NCI-H128 (cell line): ENCODE measurements around the gene ORAI3.
A peak's percentile ranks its signal among the peaks of the same experiment; 100 is the strongest.

Experiments used
- DNase-seq: peaks from one replicate; lab custom pipeline; 2025; ENCODE audit not compliant: unreplicated experiment; lab: John Stamatoyannopoulos, UW

Gene ORAI3

DNA sequence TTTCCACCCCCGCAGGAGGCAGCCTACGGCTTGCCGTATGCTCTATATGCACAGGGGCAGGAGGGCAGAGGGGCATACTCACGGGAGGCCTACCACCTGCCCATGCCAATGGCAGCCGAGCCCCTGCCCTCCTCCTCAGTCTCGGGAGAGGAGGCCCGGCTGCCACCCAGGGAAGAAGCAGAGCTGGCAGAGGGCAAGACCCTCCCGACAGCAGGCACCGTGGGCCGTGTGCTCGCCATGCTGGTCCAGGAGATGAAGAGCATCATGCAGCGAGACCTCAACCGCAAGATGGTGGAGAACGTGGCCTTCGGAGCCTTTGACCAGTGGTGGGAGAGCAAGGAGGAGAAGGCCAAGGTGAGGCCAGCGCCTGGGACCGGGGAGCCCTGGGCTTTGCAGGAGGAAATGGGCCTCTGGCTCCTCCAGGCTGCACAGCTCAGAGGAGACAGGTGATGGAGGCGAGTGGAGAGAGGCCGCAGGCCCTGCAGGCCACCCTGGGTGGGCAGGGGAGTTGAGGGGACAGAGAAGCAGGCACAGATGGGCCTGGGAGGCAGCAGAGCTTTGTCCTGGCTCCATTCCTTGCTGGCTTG, 17.3 kb downstream of the ORAI3 start:
- DNase-seq = no peak

DNA sequence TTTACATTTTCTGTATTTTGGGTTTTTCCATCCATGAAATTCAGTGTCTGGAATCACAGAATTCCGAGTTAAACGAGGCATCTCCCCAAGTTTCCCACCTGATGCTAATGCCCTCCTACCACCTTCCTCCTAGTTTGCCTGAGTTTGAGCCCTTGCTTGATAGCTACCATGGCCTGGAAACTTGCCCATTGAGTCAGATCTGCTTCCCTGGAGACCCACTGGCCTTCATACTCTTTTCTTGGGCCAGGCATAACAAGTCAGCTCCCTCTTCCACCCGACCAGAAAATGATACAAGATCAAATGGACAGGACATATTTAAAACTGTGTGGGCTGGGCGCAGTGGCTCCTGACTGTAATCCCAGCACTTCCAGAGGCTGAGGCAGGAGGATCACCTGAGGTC, 18.9 kb downstream of the ORAI3 start:
- no peak for DNase-seq

GRCh38 chr16:30969246-30969842, 20.5 kb downstream of the ORAI3 start:
- no peak for DNase-seq

GRCh38 chr16:30971298-30971697, 22.4 kb downstream of the ORAI3 start:
- DNase-seq = no peak

- DNase-seq = no peak
Observed at GRCh38 chr16:30972872-30973271, 24.0 kb downstream of the ORAI3 start.

DNA sequence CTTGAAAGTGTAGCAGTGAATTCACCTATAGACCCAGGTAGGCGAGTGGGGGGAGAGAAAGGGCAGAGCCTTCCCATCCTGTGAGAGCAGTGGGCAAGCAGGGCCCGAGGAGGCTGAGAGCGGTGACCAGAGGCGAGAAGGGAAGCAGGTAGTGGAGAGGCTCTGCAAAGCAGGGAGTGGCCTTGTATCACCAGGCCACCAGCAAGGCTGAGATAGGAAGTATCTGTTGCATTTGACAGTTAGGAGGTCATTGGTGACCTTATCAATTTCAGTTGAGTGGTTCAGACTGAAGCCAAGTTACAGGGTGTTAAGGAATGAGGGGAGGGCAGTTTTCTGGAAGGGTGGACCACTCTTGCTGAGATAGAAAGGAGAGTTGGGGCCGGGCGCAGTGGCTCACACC, 25.5 kb downstream of the ORAI3 start:
- no peak for DNase-seq

DNA sequence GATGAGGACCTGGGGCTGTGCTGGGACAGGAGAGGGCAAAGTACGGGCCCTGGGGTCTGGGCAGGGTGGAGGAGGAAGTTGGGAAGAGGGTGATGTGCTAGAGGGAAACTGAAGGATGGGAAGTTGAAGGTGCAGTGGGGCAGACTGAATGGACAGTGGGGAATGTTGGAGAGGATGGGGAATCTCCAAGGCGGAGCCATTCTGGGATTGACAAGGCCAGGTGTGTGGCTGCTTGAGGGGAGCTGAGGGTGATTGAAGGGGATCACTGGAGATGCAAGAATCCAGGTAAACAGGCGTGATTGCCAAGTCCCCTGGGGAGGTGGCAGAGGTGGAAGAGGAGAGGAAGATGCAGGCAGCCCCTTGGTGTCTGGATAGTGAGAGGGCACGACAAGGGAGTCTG, 27.6 kb downstream of the ORAI3 start:
- no peak for DNase-seq

DNA sequence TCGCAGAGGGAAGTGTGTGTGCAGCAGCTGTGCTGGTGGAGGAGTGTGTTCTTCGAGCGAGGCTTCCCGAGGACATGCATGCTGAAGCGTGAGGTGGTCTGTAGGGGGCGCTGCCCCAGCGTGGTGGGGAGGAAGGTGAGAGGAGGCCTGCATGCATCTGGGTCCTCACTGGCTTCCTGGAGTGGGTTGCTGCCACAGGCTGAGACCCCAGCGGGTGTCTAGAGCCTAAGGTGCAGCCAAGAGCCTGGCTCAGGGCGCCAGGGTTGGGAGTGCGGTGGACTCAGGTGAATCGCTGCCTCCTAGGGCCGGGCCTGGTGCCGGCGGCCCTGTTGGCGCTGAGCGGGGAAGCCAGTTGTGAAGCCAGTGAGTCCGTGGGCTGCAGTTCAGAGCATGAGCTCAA, 28.6 kb downstream of the ORAI3 start:
- DNase-seq = no peak

GRCh38 chr16:30979170-30980022, 30.5 kb downstream of the ORAI3 start:
- DNase-seq = no peak

DNA sequence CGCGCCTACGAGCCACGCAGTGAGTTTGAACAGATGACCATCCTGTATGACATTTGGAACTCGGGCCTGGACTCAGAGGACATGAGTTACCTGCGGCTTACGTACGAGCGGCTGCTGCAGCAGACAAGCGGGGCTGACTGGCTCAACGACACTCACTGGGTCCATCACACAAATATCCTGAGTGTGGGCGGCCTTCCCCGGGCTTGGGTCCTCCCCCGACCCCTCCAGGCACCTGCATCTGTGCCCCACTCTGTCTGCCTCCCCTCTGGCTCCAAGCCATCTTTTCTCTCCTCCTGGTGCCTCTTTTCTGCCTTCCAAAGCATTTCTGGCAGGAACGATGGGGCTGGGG, 31.1 kb downstream of the ORAI3 start:
- DNase-seq = no peak

- no peak for DNase-seq
Observed at GRCh38 chr16:30980434-30980833, 31.6 kb downstream of the ORAI3 start.

GRCh38 chr16:30980959-30981358, 32.1 kb downstream of the ORAI3 start:
- DNase-seq = no peak

DNA sequence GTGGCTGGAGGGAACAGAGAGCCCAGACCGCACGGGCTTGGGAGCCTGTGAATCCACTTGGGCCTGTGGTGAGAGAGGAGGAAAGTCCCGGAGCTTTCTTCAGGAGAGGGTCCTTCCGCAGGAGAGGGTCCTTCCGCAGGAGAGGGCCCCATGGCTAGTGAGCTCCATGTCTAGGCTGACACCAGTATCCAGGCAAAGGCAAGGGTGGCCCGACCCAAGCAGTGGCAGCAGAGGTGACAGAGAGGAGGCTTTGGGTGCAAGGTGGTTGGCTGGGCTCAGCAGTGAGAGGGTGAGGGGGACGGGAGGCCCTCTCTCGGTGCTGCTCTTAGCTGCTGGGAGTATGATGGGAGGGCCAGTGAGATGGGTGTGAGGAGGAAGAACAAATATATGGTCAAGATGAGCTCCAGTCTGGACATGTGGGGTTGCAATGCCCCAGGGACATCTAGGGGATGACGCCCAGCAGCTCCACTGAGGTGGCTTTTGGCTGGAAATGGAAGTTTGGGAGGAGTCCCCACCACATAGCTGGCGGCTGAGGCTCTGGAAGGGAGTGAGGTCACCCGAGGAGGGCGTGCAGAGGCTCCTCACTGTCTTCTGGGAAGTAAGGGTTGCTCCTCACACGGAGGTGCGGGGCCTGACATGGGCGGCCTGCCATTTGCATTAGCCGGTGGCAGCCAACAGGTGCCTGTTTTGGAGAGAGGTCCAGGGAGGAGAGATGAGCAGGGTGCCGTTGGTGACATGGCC, 33.9 kb downstream of the ORAI3 start:
- no peak for DNase-seq

DNA sequence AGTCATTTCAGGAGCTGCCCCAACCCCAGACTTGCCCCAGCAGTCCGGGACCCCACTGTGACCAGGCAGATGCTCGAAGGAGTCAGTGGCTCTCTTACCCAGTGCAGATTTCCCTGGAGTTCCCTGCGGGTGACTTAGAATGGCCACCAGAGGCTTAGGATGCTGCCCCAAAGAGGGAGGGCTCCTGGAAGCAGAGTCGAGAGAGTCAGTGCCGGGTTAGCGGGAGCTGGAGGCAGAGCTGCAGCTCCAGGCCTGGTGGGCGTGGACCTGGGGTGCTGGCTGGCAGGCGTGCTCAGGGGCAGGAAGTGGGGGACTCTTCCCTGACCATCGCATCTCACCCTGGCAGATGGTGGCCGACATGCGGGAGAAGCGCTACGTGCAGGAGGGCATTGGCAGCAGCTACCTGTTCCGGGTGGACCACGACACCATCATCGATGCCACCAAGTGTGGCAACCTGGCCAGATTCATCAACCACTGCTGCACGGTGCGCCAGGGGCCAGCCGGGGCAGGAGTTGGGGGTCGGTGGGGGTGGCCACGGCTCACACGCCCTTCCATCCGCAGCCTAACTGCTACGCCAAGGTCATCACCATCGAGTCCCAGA, 34.5 kb downstream of the ORAI3 start:
- no peak for DNase-seq

GRCh38 chr16:30983898-30984610, 35.2 kb downstream of the ORAI3 start:
- no peak for DNase-seq

GRCh38 chr16:30984669-30985400, 36.0 kb downstream of the ORAI3 start, which contains the start of gene HSD3B7:
TSS of gene HSD3B7 (plus strand) at chr16:30985207. CDS start at chr16:30985659, 452 bp downstream.
- DNase-seq = peak; percentile 10

GRCh38 chr16:30985401-30986128, 36.7 kb downstream of the ORAI3 start:
- no peak for DNase-seq

DNA sequence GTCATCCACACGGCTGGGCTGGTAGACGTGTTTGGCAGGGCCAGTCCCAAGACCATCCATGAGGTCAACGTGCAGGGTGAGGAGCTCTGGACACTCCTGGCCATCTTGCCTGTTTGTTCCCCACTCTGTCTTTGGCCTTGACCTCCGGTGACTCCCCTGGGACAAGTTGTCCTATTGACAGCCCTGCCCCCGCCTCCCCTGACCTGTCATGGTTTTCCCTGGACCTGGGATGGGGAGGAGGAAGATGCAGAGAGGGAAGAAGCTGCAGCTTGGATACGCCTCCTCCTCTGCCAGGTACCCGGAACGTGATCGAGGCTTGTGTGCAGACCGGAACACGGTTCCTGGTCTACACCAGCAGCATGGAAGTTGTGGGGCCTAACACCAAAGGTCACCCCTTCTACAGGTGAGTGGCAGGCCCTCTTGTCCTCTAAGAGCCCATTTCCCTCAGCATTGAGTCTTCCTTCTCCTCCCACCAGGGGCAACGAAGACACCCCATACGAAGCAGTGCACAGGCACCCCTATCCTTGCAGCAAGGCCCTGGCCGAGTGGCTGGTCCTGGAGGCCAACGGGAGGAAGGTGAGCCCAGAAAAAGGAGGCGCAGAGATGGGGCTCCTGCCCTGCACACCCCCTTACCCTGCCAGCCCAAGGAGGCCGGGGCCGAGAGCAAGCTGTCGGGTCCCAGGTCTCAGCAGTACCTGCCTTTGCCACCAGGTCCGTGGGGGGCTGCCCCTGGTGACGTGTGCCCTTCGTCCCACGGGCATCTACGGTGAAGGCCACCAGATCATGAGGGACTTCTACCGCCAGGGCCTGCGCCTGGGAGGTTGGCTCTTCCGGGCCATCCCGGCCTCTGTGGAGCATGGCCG, 37.5 kb downstream of the ORAI3 start:
- DNase-seq = no peak
